ENCODE data around the gene GKAP1.
A peak's percentile ranks its signal among the peaks of the same experiment; 100 is the strongest.
"Not testable (repeated sequence)": the region's sequence is repeated elsewhere in the genome, so short reads cannot be mapped to it uniquely, and the experiment has no call there.

Gene GKAP1

GRCh38 chr9:83706676-83707517 lies 110.7 kb downstream of the GKAP1 start (continued):
- TF ChIP-seq ZNF26 (tag by site-specific recombination; IDR thresholded peaks at IDR 0.05) (no peak), ZNF501 (tag by site-specific recombination; IDR thresholded peaks at IDR 0.05) (no peak), ZNF645 (tag by site-specific recombination; IDR thresholded peaks at IDR 0.05) (no peak), ZNF626 (tag by site-specific recombination; IDR thresholded peaks at IDR 0.05) (no peak), ZNF155 (tag by site-specific recombination; IDR thresholded peaks at IDR 0.05) (no peak), ZEB2 (tag by site-specific recombination; IDR thresholded peaks at IDR 0.05) (no peak), SP2 (tag by site-specific recombination; IDR thresholded peaks at IDR 0.05) (peak; percentile 61), ZNF777 (tag by site-specific recombination; IDR thresholded peaks at IDR 0.05; ENCODE audit: borderline replicate concordance) (no peak), SETDB1 (IDR thresholded peaks at IDR 0.05; ENCODE audit: insufficient read length, low read length) (no peak), ZNF350 (tag by site-specific recombination; IDR thresholded peaks at IDR 0.05) (no peak), ZNF549 (tag by site-specific recombination; IDR thresholded peaks at IDR 0.05) (no peak), ZNF362 (tag by site-specific recombination; IDR thresholded peaks at IDR 0.05) (no peak), ZNF121 (tag by site-specific recombination; IDR thresholded peaks at IDR 0.05) (no peak), YY2 (tag by site-specific recombination; IDR thresholded peaks at IDR 0.05) (no peak)

- POLR2A ChIA-PET; H3K36me3 ChIP-seq (ENCODE audit: control insufficient read depth in 2 of 2, insufficient read depth in 1 of 2, low read length in 2 of 2); H3K4me3 ChIP-seq (ENCODE audit: low read depth, low read length); H3K4me1 ChIP-seq (ENCODE audit: control insufficient read depth, insufficient read depth, low read length); H3K9me3 ChIP-seq (ENCODE audit: control insufficient read depth, insufficient read depth, low read depth, low read length); H3K27ac ChIP-seq (ENCODE audit: extremely low read depth, low read depth, low read length): not testable (repeated sequence)
- CTCF ChIA-PET = interaction anchor here (0.6 to 0.7 kb wide), 4 partner anchors 10 to 1292 kb away, joined by 3 to 5 read pairs (median 4); no protein-coding TSS in a partner anchor
Observed at GRCh38 chr9:83705219-83705651, 112.3 kb downstream of the GKAP1 start.

GRCh38 chr9:83701769-83702168 lies 115.8 kb downstream of the GKAP1 start:
- peaks cover 0 to 4% of the 10 kb centered on the region in 2 experiments; a peak in 1 of 3 replicates for H3K36me3 ChIP-seq (ENCODE audit: control insufficient read depth in 2 of 2, insufficient read depth in 1 of 2, low read length in 2 of 2)
- CTCF ChIA-PET = no interaction called here
- POLR2A ChIA-PET = no interaction called here
- no peaks in the 10 kb centered on the region for H3K9me3 ChIP-seq (ENCODE audit: control insufficient read depth, insufficient read depth, low read depth, low read length)
- H3K27ac ChIP-seq (ENCODE audit: extremely low read depth, low read depth, low read length) = no peak overlapping the region
- TF ChIP-seq ATF2 (tag by site-specific recombination; IDR thresholded peaks at IDR 0.05; ENCODE audit: low read depth) = no peak
- TF ChIP-seq PRDM1 (tag by site-specific recombination; IDR thresholded peaks at IDR 0.05) = peak; percentile 62
- TF ChIP-seq ZNF146 (tag by site-specific recombination; IDR thresholded peaks at IDR 0.05) = peak; percentile 35; the same call in 1 of the 2 replicates
- H3K4me1 ChIP-seq (ENCODE audit: control insufficient read depth, insufficient read depth, low read length) = no peaks in the 10 kb centered on the region
- H3K4me3 ChIP-seq (ENCODE audit: low read depth, low read length) = no peak overlapping the region

Measured in HEK293 (cell line).